Neural cell (in vitro differentiated cells): ENCODE measurements around the gene SRD5A1. TPM values are rescaled to one million over a fixed set of nuclear protein-coding genes. Genes with fewer than 3 reads are reported as not detected.

Experiments used
- H2AFZ ChIP-seq: fragments of 200-600, 300-800 bp; sonication (generic), shearing (Covaris generic); 2 replicates; pipeline ENCODE4 v1.6.0; 2014; ENCODE audit warnings: low read depth, mild to moderate bottlenecking, antibody characterized with exemption, low read length, moderate library complexity
- H3F3A ChIP-seq: fragments of 200-600 bp; shearing (Covaris generic); 2 replicates; pipeline ENCODE4 v1.6.1; 2016; ENCODE audit warnings: mild to moderate bottlenecking, moderate library complexity, mixed read lengths, antibody characterized with exemption, low read length; ENCODE audit not compliant: insufficient read depth, poor library complexity, severe bottlenecking
- H3K27ac ChIP-seq: fragments of 200-600, 300-800 bp; sonication (generic), shearing (Covaris generic); 2 replicates; pipeline ENCODE4 v1.5.1; 2014; ENCODE audit warnings: mild to moderate bottlenecking, low read length, moderate library complexity
- H3K27me3 ChIP-seq: fragments of 300-800, 200-600 bp; sonication (generic), shearing (Covaris generic); 2 replicates; pipeline ENCODE4 v1.6.0; 2014; ENCODE audit warnings: mild to moderate bottlenecking, low read depth, low read length, moderate library complexity; ENCODE audit not compliant: insufficient read depth
- H3K36me3 ChIP-seq: fragments of 300-800, 200-600 bp; sonication (generic), shearing (Covaris generic); 2 replicates; pipeline ENCODE4 v1.5.1; 2014; ENCODE audit warnings: mild to moderate bottlenecking, antibody characterized with exemption, low read length, moderate library complexity; ENCODE audit not compliant: insufficient read depth
- H3K4me2 ChIP-seq: fragments of 300-800, 200-600 bp; sonication (generic), shearing (Covaris generic); 2 replicates; pipeline ENCODE4 v1.6.0; 2014; ENCODE audit warnings: mild to moderate bottlenecking, low read length
- H3K4me3 ChIP-seq: fragments of 300-800, 200-600 bp; sonication (generic), shearing (Covaris generic); 2 replicates; pipeline ENCODE4 v1.5.1; 2014; ENCODE audit warnings: mild to moderate bottlenecking, low read length, moderate library complexity
- H3K79me2 ChIP-seq: fragments of 200-600 bp; shearing (Covaris generic); replicated peaks from 2 replicates; pipeline ENCODE4 v1.6.0; 2014; ENCODE audit warnings: mild to moderate bottlenecking, low read length, moderate library complexity; ENCODE audit not compliant: insufficient read depth
- H3K9ac ChIP-seq: fragments of 300-800, 200-600 bp; sonication (generic), shearing (Covaris generic); 2 replicates; pipeline ENCODE4 v1.6.1; 2016; ENCODE audit warnings: mild to moderate bottlenecking, low read length, mixed read lengths
- H3K9me2 ChIP-seq: fragments of 200-600 bp; shearing (Covaris generic); 2 replicates; pipeline ENCODE4 v1.6.1; 2016; ENCODE audit warnings: mild to moderate bottlenecking, low read length, mixed read lengths; ENCODE audit not compliant: insufficient read depth
- H3K9me3 ChIP-seq: fragments of 200-600, 300-800 bp; sonication (generic), shearing (Covaris generic); 2 replicates; pipeline ENCODE4 v1.6.1; 2016; ENCODE audit warnings: mild to moderate bottlenecking, mixed run types, low read length, moderate library complexity, mixed read lengths
- H4K20me1 ChIP-seq: fragments of 200-600 bp; shearing (Covaris generic); 2 replicates; pipeline ENCODE4 v1.6.1; 2016; ENCODE audit warnings: mild to moderate bottlenecking, mixed run types; ENCODE audit not compliant: insufficient read depth
- EP300 ChIP-seq: fragments of 450-650 bp; conservative IDR thresholded peaks from 2 replicates; pipeline ENCODE4 v1.6.1; 2014; ENCODE audit warnings: antibody characterized with exemption, mild to moderate bottlenecking, moderate library complexity; ENCODE audit not compliant: poor library complexity, severe bottlenecking
- EZH2 ChIP-seq: fragments of 200-600, 300-800 bp; shearing (Covaris generic), sonication (generic); IDR thresholded peaks from 2 replicates; pipeline ENCODE4 v1.6.1; 2014; ENCODE audit warnings: antibody characterized with exemption, low read length, borderline replicate concordance, mild to moderate bottlenecking; ENCODE audit not compliant: insufficient read depth, poor library complexity, severe bottlenecking
- MXI1 ChIP-seq: fragments of 450-650 bp; conservative IDR thresholded peaks from 2 replicates; pipeline ENCODE4 v1.6.1; 2014; ENCODE audit warnings: antibody characterized with exemption, mild to moderate bottlenecking; ENCODE audit not compliant: poor library complexity, severe bottlenecking
- POLR2AphosphoS5 ChIP-seq: IDR thresholded peaks from 2 replicates; pipeline ENCODE4 v1.6.1; 2012
- RAD21 ChIP-seq: fragments of 450-650 bp; conservative IDR thresholded peaks from 2 replicates; pipeline ENCODE4 v1.6.1; 2014; ENCODE audit warnings: antibody characterized with exemption, mild to moderate bottlenecking, moderate library complexity
- SMC3 ChIP-seq: fragments of 450-650 bp; conservative IDR thresholded peaks from 2 replicates; pipeline ENCODE4 v1.6.1; 2014; ENCODE audit warnings: antibody characterized with exemption, mild to moderate bottlenecking, moderate library complexity; ENCODE audit not compliant: poor library complexity
- TAF1 ChIP-seq: IDR thresholded peaks from 2 replicates; pipeline ENCODE4 v1.6.1; 2012; ENCODE audit warnings: low read depth
- polyA plus RNA-seq: library from polyadenylated mRNA; depleted of rRNA; stranded (reverse); fragments of >200 nt; gene quantifications from 2 replicates; pipeline ENCODE4 v1.2.3, GENCODE V29; 2014
- TF ChIP-seq, protein P1 (sequence below): fragments of 450-650 bp; IDR thresholded peaks from 2 replicates; pipeline ENCODE4 v1.5.1; 2014; ENCODE audit warnings: antibody characterized with exemption, mild to moderate bottlenecking, moderate library complexity; ENCODE audit not compliant: poor library complexity, severe bottlenecking
- TF ChIP-seq, protein P2 (sequence below): IDR thresholded peaks from 2 replicates; pipeline ENCODE4 v1.6.1; 2012; ENCODE audit warnings: borderline replicate concordance

The SRD5A1 gene
- polyA plus RNA-seq, 1 donor from 2014 or later: 122 TPM

DNA sequence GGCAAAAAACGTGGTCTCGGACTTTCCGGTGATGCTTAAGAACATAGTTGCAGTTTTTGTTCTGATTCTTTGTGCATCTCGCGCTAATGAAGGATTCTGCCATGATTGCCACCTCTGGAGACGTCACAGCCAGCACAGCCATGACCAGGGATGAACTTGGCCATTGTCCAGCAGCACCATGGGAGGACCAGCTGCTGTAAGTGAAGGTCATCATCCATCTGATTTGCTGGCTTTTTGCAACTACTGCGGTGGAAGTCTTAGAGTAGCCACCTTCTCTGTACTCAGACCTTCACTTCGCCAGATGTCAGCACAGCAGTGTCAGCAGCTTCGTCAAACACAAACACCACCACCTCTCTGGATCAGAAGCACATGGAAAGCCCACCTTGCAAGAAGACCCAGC lies 46.1 kb upstream of the SRD5A1 start:
- Histone ChIP-seq H3K9me2 (no peaks in the 10 kb centered on the region), H3K79me2 (no peaks in the 10 kb centered on the region), H3K4me3 (no peak overlapping the region), H3K27me3 (peaks cover 17% of the 10 kb centered on the region), H3K9me3 (no peaks in the 10 kb centered on the region), H2AFZ (no peak overlapping the region), H3K36me3 (no peaks in the 10 kb centered on the region), H4K20me1 (no peaks in the 10 kb centered on the region), H3K27ac (no peak overlapping the region), H3K4me2 (no peak overlapping the region), H3K9ac (no peak overlapping the region), H3F3A (no peaks in the 10 kb centered on the region)
- TF ChIP-seq, protein P1, sequence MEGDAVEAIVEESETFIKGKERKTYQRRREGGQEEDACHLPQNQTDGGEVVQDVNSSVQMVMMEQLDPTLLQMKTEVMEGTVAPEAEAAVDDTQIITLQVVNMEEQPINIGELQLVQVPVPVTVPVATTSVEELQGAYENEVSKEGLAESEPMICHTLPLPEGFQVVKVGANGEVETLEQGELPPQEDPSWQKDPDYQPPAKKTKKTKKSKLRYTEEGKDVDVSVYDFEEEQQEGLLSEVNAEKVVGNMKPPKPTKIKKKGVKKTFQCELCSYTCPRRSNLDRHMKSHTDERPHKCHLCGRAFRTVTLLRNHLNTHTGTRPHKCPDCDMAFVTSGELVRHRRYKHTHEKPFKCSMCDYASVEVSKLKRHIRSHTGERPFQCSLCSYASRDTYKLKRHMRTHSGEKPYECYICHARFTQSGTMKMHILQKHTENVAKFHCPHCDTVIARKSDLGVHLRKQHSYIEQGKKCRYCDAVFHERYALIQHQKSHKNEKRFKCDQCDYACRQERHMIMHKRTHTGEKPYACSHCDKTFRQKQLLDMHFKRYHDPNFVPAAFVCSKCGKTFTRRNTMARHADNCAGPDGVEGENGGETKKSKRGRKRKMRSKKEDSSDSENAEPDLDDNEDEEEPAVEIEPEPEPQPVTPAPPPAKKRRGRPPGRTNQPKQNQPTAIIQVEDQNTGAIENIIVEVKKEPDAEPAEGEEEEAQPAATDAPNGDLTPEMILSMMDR: no peak
- TF ChIP-seq MXI1 (no peak), TAF1 (no peak), POLR2AphosphoS5 (no peak), RAD21 (no peak), SMC3 (no peak), EP300 (no peak), EZH2 (no peak)
- TF ChIP-seq, protein P2, sequence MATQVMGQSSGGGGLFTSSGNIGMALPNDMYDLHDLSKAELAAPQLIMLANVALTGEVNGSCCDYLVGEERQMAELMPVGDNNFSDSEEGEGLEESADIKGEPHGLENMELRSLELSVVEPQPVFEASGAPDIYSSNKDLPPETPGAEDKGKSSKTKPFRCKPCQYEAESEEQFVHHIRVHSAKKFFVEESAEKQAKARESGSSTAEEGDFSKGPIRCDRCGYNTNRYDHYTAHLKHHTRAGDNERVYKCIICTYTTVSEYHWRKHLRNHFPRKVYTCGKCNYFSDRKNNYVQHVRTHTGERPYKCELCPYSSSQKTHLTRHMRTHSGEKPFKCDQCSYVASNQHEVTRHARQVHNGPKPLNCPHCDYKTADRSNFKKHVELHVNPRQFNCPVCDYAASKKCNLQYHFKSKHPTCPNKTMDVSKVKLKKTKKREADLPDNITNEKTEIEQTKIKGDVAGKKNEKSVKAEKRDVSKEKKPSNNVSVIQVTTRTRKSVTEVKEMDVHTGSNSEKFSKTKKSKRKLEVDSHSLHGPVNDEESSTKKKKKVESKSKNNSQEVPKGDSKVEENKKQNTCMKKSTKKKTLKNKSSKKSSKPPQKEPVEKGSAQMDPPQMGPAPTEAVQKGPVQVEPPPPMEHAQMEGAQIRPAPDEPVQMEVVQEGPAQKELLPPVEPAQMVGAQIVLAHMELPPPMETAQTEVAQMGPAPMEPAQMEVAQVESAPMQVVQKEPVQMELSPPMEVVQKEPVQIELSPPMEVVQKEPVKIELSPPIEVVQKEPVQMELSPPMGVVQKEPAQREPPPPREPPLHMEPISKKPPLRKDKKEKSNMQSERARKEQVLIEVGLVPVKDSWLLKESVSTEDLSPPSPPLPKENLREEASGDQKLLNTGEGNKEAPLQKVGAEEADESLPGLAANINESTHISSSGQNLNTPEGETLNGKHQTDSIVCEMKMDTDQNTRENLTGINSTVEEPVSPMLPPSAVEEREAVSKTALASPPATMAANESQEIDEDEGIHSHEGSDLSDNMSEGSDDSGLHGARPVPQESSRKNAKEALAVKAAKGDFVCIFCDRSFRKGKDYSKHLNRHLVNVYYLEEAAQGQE: no peak

DNA sequence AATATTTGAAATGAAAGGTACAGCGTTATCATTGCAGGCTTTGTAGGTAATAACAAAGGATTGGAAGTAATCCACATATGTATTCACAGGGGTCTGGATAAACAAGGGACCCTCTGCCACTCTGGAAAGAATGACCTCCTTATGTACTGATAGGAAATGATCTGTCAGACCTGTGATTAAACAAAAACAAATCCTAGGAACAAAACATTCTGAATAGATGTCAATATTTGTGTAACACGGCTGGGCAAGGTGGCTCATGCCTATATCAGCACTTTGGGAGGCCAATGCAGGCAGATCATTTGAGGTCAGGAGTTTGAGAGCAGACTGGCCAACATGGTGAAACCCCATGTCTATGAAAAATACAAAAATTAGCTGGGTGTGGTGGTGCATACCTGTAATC lies 42.7 kb upstream of the SRD5A1 start:
- no peaks in the 10 kb centered on the region for H3F3A ChIP-seq

More for the DNA sequence above, 42.7 kb upstream of the SRD5A1 start:
- no peak for TF ChIP-seq SMC3
- no peak for TF ChIP-seq RAD21
- TF ChIP-seq POLR2AphosphoS5: no peak
- no peak for TF ChIP-seq TAF1
- TF ChIP-seq EZH2: no peak
- no peak for TF ChIP-seq MXI1
- TF ChIP-seq EP300: no peak
- TF ChIP-seq, protein P2: no peak
- TF ChIP-seq, protein P1: no peak
- Histone ChIP-seq H3K36me3 (no peaks in the 10 kb centered on the region), H3K27ac (no peak overlapping the region), H3K27me3 (no peaks in the 10 kb centered on the region), H3K9me2 (no peaks in the 10 kb centered on the region), H3K9me3 (no peaks in the 10 kb centered on the region), H3K4me3 (no peak overlapping the region), H3K4me2 (no peak overlapping the region), H4K20me1 (no peaks in the 10 kb centered on the region), H3K79me2 (no peaks in the 10 kb centered on the region), H2AFZ (no peak overlapping the region), H3K9ac (no peak overlapping the region)
